ENCODE data around the gene PCGF3. TPM values are rescaled to one million over a fixed set of nuclear protein-coding genes. Genes with fewer than 3 reads are reported as not detected.
"Not testable (repeated sequence)": the region's sequence is repeated elsewhere in the genome, so short reads cannot be mapped to it uniquely, and the experiment has no call there.

PCGF3 gene
- polyA plus RNA-seq, 1 experiment: 37.2 TPM

GRCh38 chr4:687971-688853 is 17.4 kb upstream of the PCGF3 start:
- H3K9me3 ChIP-seq (ENCODE audit: control insufficient read depth, insufficient read depth, low read length): peaks cover 5% of the 10 kb centered on the region; the same call in 1 of the 2 replicates
- TF ChIP-seq CTCF (IDR thresholded peaks at IDR 0.05; ENCODE audit: low read depth, low read length): no peak
- ChIA-PET CTCF (interaction anchor here (1.7 kb wide), 1 partner anchor 54 kb away, joined by 8 read pairs; no protein-coding TSS in a partner anchor), POLR2A (interaction anchor here (1.1 kb wide), 1 partner anchor 14 kb away, joined by 6 read pairs; the partner anchor contains the start of genes ATP5ME and MYL5)
- no peak overlapping the region for H3K4me3 ChIP-seq (ENCODE audit: low read depth, low read length)
- DNase-seq (ENCODE audit: low read depth, low spot score): no peak
- no peak overlapping the region for H3K27ac ChIP-seq (ENCODE audit: low read depth, low read length)
- peaks cover 4% of the 10 kb centered on the region for H3K27me3 ChIP-seq (ENCODE audit: control insufficient read depth, insufficient read depth, low read length)

DNA sequence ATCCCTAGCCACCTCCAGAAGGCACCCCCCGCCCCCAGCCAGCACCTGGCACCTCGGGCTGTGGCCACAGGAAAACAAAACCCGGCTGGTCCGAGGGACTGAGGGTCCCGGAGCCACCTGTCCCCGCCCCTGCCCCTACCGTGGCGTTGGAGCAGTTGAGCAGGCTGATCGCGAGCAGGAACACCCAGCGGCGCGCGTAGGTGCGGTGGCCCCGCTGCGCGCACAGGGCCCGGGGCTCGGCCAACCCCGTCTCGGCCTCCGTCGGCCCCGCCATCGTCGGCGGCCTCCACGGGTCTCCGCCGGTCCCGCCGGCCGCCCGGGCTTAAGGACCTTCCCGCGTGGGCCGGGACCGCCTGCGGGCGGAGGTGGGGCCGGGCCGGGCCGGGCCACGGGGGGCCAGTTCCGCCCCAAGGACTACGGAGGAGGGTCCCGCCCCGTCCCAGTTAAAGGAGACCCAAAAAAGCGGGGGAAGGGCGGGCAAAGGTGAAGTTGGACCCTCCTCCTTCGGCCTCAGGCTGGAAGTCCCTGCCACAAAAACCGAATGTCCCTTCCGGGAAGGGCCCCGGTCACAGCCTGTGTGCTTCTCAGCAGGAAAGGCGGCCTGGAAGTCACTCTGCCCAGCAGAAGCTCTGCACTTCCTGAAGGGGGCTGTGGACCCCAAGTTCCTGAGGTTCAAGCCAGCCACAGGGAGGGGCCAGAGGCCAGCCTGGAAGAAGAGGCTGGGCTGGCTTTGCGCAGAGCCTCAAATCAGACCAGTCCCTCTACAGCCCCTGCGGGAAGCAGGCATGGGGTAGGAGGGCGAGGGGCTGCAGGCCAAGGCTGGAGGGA is 16.6 kb upstream of the PCGF3 start, which contains the start of gene SLC49A3:
Gene SLC49A3, minus strand, starts transcription at position 298 of the 828 bp plus-strand sequence. Its CDS starts 24 bp downstream, at position 274.
- ChIA-PET CTCF (no interaction called here), POLR2A (no interaction called here)
- Histone ChIP-seq H3K4me3 (ENCODE audit: low read depth, low read length) (no peak within 1 kb of the TSS), H3K27me3 (ENCODE audit: control insufficient read depth, insufficient read depth, low read length) (peaks cover 10% of the 10 kb centered on the region), H3K9me3 (ENCODE audit: control insufficient read depth, insufficient read depth, low read length) (peaks cover 5% of the 10 kb centered on the region; the same call in 1 of the 2 replicates), H3K27ac (ENCODE audit: low read depth, low read length) (no peak within 1 kb of the TSS)
- no peak for TF ChIP-seq CTCF (IDR thresholded peaks at IDR 0.05; ENCODE audit: low read depth, low read length)
- no peak for DNase-seq (ENCODE audit: low read depth, low spot score)

- Histone ChIP-seq H3K27ac (ENCODE audit: low read depth, low read length) (no peak overlapping the region), H3K27me3 (ENCODE audit: control insufficient read depth, insufficient read depth, low read length) (peaks cover 10% of the 10 kb centered on the region), H3K4me3 (ENCODE audit: low read depth, low read length) (no peak overlapping the region), H3K9me3 (ENCODE audit: control insufficient read depth, insufficient read depth, low read length) (peaks cover 5% of the 10 kb centered on the region; the same call in 1 of the 2 replicates)
- TF ChIP-seq CTCF (IDR thresholded peaks at IDR 0.05; ENCODE audit: low read depth, low read length): no peak
- ChIA-PET CTCF (no interaction called here), POLR2A (interaction anchor here (0.7 kb wide), 1 partner anchor 344 kb away, joined by 4 read pairs; no protein-coding TSS in a partner anchor)
- DNase-seq (ENCODE audit: low read depth, low spot score): no peak
Observed at GRCh38 chr4:689723-690122, 15.9 kb upstream of the PCGF3 start.

GRCh38 chr4:692771-693554 is 12.7 kb upstream of the PCGF3 start:
- Histone ChIP-seq H3K27ac (ENCODE audit: low read depth, low read length) (no peak overlapping the region), H3K4me3 (ENCODE audit: low read depth, low read length) (no peak overlapping the region), H3K27me3 (ENCODE audit: control insufficient read depth, insufficient read depth, low read length) (peaks cover 13% of the 10 kb centered on the region), H3K9me3 (ENCODE audit: control insufficient read depth, insufficient read depth, low read length) (no peaks in the 10 kb centered on the region; the same call in 1 of the 2 replicates)
- no peak for TF ChIP-seq CTCF (IDR thresholded peaks at IDR 0.05; ENCODE audit: low read depth, low read length)
- CTCF ChIA-PET: no interaction called here
- POLR2A ChIA-PET: no interaction called here
- DNase-seq (ENCODE audit: low read depth, low spot score): no peak

DNA sequence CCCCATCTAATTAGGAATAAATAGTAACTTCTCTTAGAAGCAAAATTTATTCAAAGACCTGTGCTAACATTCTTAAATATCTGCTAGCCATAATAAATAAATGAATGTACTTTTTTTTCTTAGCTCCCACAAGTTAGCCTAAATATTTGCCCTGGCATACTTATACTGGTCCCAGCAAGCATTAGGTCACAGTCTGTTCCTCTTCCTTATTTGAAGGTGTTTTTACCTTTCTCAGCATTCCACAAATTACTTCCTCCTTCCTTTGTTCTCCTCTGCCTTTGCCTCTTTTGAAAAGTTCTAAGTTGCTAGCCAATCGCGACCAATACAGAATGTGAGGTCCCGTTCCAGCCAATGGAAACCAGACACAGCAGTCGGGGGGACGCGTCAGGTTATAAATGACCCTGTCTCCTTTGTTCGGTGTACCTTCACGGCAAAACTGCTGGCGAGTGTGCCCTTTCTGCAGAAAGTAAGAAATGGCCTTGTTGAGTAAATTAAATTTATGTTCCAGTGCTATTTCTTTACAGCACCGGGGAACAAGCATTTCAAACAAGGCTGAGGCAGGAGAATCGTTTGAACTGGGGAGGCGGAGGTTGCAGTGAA is 11.2 kb upstream of the PCGF3 start:
- CTCF ChIA-PET, POLR2A ChIA-PET: not testable (repeated sequence)

More for the DNA sequence above, 11.2 kb upstream of the PCGF3 start:
- peaks cover 13% of the 10 kb centered on the region for H3K27me3 ChIP-seq (ENCODE audit: control insufficient read depth, insufficient read depth, low read length)
- not testable (repeated sequence) for H3K27ac ChIP-seq (ENCODE audit: low read depth, low read length); H3K4me3 ChIP-seq (ENCODE audit: low read depth, low read length); DNase-seq (ENCODE audit: low read depth, low spot score); H3K9me3 ChIP-seq (ENCODE audit: control insufficient read depth, insufficient read depth, low read length)

All from AG04450 (cell line).